HepG2 (cell line): Measurements from ENCODE around the gene RTEL1. TPM values are rescaled to one million over a fixed set of nuclear protein-coding genes. Genes with fewer than 3 reads are reported as not detected.
A peak's percentile ranks its signal among the peaks of the same experiment; 100 is the strongest.

Experiments used
- ATAC-seq: fragments of 200-7000 bp; cut with Tn5 transposase; 3 replicates; pipeline ENCODE4 v1.9.1; 2020; ENCODE audit warnings: mild to moderate bottlenecking, moderate library complexity
- BruUV-seq: library from RNA; stranded (reverse); fragments of 400-500 nt; replicated peaks from 2 replicates; lab custom pipeline; 2021; lab: Mats Ljungman, UMichigan
- CTCF ChIA-PET: fragments of 300-600 bp; formaldehyde crosslinking; extraction: SDS; loops from one replicate; lab custom pipeline; 2021; ENCODE audit warnings: low total read pairs, inconsistent platforms, low intra/inter-chr PET ratio; lab: Yijun Ruan, JAX
- POLR2A ChIA-PET: fragments of 350-600 bp; sonication (Branson Sonifier 250); formaldehyde crosslinking; loops from one replicate; lab custom pipeline; 2020; ENCODE audit warnings: antibody characterized with exemption, inconsistent platforms; lab: Yijun Ruan, JAX
- DNase-seq: peaks from one replicate; pipeline ENCODE4 v3.0.0-alpha.2; 2015; ENCODE audit warnings: low spot score
- FAIRE-seq: peaks from 3 replicates; lab custom pipeline; 2011; peaks lifted over from hg19 to GRCh38; lab: Jason Lieb, UNC
- H2AFZ ChIP-seq: one replicate; pipeline ENCODE4 v1.6.1; 2011; ENCODE audit warnings: low read length, inconsistent platforms
- H3K27ac ChIP-seq: fragments of 300-600 bp; 3 replicates; pipeline ENCODE4 v1.8.0; 2011; ENCODE audit warnings: mixed run types, mild to moderate bottlenecking, mixed read lengths, low read length, inconsistent platforms; ENCODE audit not compliant: insufficient read depth; ENCODE audit errors: extremely low read length
- H3K27me3 ChIP-seq, 2 experiments: fragments of 200-600 bp in 1 of 2; 2 replicates in 1 of 2; 3 replicates in 1 of 2; pipeline versions ENCODE4 v1.6.0 to v1.8.0; 2011; ENCODE audit warnings: low read length in 2 of 2, mild to moderate bottlenecking in 2 of 2, moderate library complexity in 2 of 2, inconsistent platforms in 1 of 2; ENCODE audit not compliant: insufficient read depth in 2 of 2, control insufficient read depth in 1 of 2
- H3K36me3 ChIP-seq, 2 experiments: fragments of 200-600 bp in 1 of 2; replicated peaks in 1 of 2; 2 replicates in 1 of 2; 3 replicates in 1 of 2; pipeline versions ENCODE4 v1.5.1 to v1.8.0; 2011; ENCODE audit warnings: low read length in 2 of 2, inconsistent platforms in 1 of 2; ENCODE audit not compliant: insufficient read depth in 2 of 2, control insufficient read depth in 1 of 2
- H3K4me1 ChIP-seq: 2 replicates; pipeline ENCODE4 v1.5.1; 2012; ENCODE audit warnings: low read length, inconsistent platforms; ENCODE audit not compliant: insufficient read depth
- H3K4me2 ChIP-seq: 2 replicates; pipeline ENCODE4 v1.6.0; 2011; ENCODE audit warnings: low read depth, low read length, inconsistent platforms
- H3K4me3 ChIP-seq, 3 experiments: fragments of 200-600 bp in 1 of 3; sonication (generic), shearing (Covaris generic) in 1 of 3; replicated peaks in 1 of 3; 2 replicates each; pipeline ENCODE4 v1.5.1; 2011 to 2016; ENCODE audit warnings: low read length in 3 of 3, inconsistent platforms in 2 of 3, low read depth in 2 of 3, mild to moderate bottlenecking in 2 of 3, control low read depth in 1 of 3, mixed read lengths in 1 of 3; ENCODE audit not compliant: insufficient read depth in 1 of 3
- H3K79me2 ChIP-seq: one replicate; pipeline ENCODE4 v1.6.1; 2011; ENCODE audit warnings: low read length, inconsistent platforms; ENCODE audit not compliant: insufficient read depth
- H3K9ac ChIP-seq: 2 replicates; pipeline ENCODE4 v1.6.0; 2011; ENCODE audit warnings: mild to moderate bottlenecking, low read depth, low read length, inconsistent platforms; ENCODE audit not compliant: insufficient read depth
- H3K9me3 ChIP-seq: 2 replicates; pipeline ENCODE4 v1.5.1; 2012; ENCODE audit warnings: mild to moderate bottlenecking, low read length
- H4K20me1 ChIP-seq: 2 replicates; pipeline ENCODE4 v1.6.0; 2011; ENCODE audit warnings: inconsistent platforms, mild to moderate bottlenecking, low read length, moderate library complexity; ENCODE audit not compliant: insufficient read depth
- AGO1 ChIP-seq: fragments of 200-400 bp; formaldehyde crosslinking; IDR thresholded peaks from 2 replicates; pipeline ENCODE4 v1.6.1; 2017; ENCODE audit warnings: mild to moderate bottlenecking, low read depth, low read length, moderate library complexity; ENCODE audit not compliant: poor library complexity, severe bottlenecking
- GLI4 ChIP-seq: sonication (generic); formaldehyde crosslinking; IDR thresholded peaks from 2 replicates; pipeline ENCODE4 v1.5.1; 2020; ENCODE audit warnings: missing genetic modification reagents, mild to moderate bottlenecking, moderate library complexity, borderline replicate concordance
- NCOA1 ChIP-seq: sonication (generic); formaldehyde crosslinking; IDR thresholded peaks from 2 replicates; pipeline ENCODE4 v1.9.0; 2021; ENCODE audit warnings: missing genetic modification reagents
- NR2C2 ChIP-seq: sonication (generic); formaldehyde crosslinking; IDR thresholded peaks from 2 replicates; pipeline ENCODE4 v1.4.0; 2020; ENCODE audit warnings: missing genetic modification reagents, mild to moderate bottlenecking, moderate library complexity, borderline replicate concordance
- PHF20 ChIP-seq: sonication (generic); formaldehyde crosslinking; IDR thresholded peaks from 2 replicates; pipeline ENCODE4 v1.5.0; 2020; ENCODE audit warnings: mild to moderate bottlenecking, missing genetic modification reagents
- SMAD1 ChIP-seq: sonication (generic); formaldehyde crosslinking; IDR thresholded peaks from 2 replicates; pipeline ENCODE4 v1.4.0; 2020; ENCODE audit warnings: missing genetic modification reagents, low read depth, mild to moderate bottlenecking, borderline replicate concordance
- ZNF614 ChIP-seq: IDR thresholded peaks from 2 replicates; pipeline ENCODE4 v1.6.1; 2018; ENCODE audit warnings: missing biosample characterization, missing genetic modification reagents, inconsistent platforms, borderline replicate concordance
- WGBS: methylation state at CpG from one replicate; pipeline ENCODE4 v1.1.6; 2017; ENCODE audit warnings: low lambda C conversion rate; 5-methylcytosine and 5-hydroxymethylcytosine counted together
- in situ Hi-C: cut with HindIII; loops from 2 replicates; pipeline ENCODE4 v1.10.0; 2017; ENCODE audit warnings: low pct_unique_long_range_greater_than_20kb; ENCODE audit not compliant: extremely low pct_ligation_motif_present
- intact Hi-C: fragments of 100-400 bp; cut with micrococcal nuclease; formaldehyde crosslinking; loops from one replicate; pipeline ENCODE4 v1.10.0; 2022; ENCODE audit not compliant: unreplicated experiment
- polyA plus RNA-seq, 8 experiments: library from polyadenylated mRNA; depleted of rRNA in 3 of 8; stranded (reverse) in 7 of 8; unstranded in 1 of 8; fragments of >200 nt; fragmentation: Illumina TruSeq in 4 of 8; extraction: Trizol in 4 of 8; gene quantifications; 2 replicates each; pipeline versions ENCODE4 v1.2.1 to v1.2.3, GENCODE V29; 2011 to 2016; ENCODE audit warnings: low read depth in 4 of 8, missing spikeins in 1 of 8, mixed read lengths in 1 of 8; ENCODE audit not compliant: insufficient read depth in 1 of 8
- total RNA-seq, 5 experiments: library from RNA; depleted of rRNA; stranded (reverse); fragments of >200 nt; fragmentation: Illumina TruSeq; extraction: Trizol; gene quantifications; 2 replicates each; pipeline ENCODE4 v1.2.3, GENCODE V29; 2016; ENCODE audit warnings: low read depth in 1 of 5
- TF ChIP-seq, protein P1 (sequence below), 2 experiments: sonication (generic) in 1 of 2; formaldehyde crosslinking in 1 of 2; IDR thresholded peaks; 2 replicates each; pipeline versions ENCODE4 v1.4.0 to v1.6.1; 2018 to 2020; ENCODE audit warnings: missing genetic modification reagents in 2 of 2, borderline replicate concordance in 1 of 2, low read depth in 1 of 2, mild to moderate bottlenecking in 1 of 2, missing biosample characterization in 1 of 2
- TF ChIP-seq, protein P2 (sequence below): sonication (generic); formaldehyde crosslinking; IDR thresholded peaks from 2 replicates; pipeline ENCODE4 v1.5.0; 2020; ENCODE audit warnings: mild to moderate bottlenecking, missing genetic modification reagents, borderline replicate concordance
- TF ChIP-seq, protein P3 (sequence below): IDR thresholded peaks from 2 replicates; pipeline ENCODE4 v1.6.1; 2016; ENCODE audit warnings: low read depth, control low read depth

Gene RTEL1
- total and polyA plus RNA-seq, 2 of the 13 experiments (the other 11 are each of a cell fraction or from before 2014, with no cell fraction given): 21.8 to 36.4 TPM

DNA sequence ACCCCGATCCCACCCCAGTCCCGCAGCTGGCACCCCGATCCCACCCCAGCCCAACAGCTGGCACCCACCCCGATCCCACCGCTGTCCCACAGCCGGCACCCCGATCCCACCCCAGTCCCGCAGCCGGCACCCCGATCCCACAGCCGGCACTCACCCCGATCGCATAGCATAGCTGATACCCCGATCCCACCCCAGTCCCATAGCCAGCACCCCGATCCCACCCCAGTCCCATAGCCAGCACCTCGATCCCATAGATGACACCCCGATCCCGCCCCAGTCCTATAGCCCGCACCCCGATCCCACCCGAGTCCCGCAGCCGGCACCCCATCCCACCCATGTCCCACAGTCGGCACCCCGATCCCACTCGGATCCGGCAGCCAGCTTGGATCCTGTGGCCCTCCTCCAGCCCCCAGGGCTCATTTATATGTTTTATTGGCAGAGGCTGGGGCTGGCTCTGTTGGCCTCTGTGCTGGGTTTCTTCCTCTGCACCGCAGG is 30.3 kb upstream of the RTEL1 start (continued):
- peak; percentile 67 for TF ChIP-seq AGO1
- TF ChIP-seq, protein P1, sequence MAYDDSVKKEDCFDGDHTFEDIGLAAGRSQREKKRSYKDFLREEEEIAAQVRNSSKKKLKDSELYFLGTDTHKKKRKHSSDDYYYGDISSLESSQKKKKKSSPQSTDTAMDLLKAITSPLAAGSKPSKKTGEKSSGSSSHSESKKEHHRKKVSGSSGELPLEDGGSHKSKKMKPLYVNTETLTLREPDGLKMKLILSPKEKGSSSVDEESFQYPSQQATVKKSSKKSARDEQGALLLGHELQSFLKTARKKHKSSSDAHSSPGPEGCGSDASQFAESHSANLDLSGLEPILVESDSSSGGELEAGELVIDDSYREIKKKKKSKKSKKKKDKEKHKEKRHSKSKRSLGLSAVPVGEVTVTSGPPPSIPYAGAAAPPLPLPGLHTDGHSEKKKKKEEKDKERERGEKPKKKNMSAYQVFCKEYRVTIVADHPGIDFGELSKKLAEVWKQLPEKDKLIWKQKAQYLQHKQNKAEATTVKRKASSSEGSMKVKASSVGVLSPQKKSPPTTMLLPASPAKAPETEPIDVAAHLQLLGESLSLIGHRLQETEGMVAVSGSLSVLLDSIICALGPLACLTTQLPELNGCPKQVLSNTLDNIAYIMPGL (CRISPR knock-in tag; IDR thresholded peaks at IDR 0.05; ENCODE audit: borderline replicate concordance in 1 of 2, low read depth in 1 of 2): no peak; a peak in 1 of 4 replicates

DNA sequence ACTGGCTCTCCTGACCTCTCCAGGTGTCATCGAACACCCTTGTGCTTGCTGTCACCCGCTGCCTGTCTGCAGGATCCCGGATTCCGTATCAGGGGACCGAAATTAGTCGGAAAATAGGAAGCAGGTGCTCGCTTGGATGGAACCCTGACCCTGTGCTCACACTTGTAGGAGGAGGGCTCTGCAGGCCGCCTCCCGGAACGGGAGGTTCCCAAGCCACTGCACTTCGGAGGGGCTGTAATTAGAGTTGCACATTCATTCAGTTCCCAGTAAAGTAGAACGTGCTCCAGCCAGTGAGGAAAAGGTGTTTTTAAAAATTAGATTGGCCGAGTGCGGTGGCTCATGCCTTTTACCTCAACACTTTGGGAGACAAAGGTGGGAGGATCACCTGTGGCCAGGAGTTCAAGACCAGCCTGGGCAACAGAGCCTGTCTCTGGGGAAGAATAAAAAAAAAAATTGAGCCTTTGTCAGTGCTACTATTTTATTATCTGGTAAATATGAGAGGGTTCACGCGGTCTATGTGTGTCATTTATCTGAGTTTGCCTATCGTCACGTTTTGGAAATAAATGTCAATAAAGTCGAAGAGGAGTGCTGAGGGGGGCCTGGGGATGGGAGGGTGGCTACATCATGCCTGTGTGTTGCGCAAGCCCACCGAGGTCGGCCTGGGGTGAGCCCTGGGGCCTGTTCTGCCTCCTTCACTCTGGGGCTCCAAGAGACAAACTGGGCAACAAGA is 29.7 kb upstream of the RTEL1 start:
- Histone ChIP-seq H3K36me3 (no peaks in the 10 kb centered on the region), H3K9me3 (no peaks in the 10 kb centered on the region), H3K4me2 (peak overlapping the region; percentile 99), H3K27ac (peak overlapping the region; percentile 75), H3K9ac (peak overlapping the region; percentile 94), H4K20me1 (no peaks in the 10 kb centered on the region), H3K4me3 (peak overlapping the region; percentile 77 to 100 (median 98)), H2AFZ (peak overlapping the region; percentile 38), H3K27me3 (peaks cover 0 to 2% of the 10 kb centered on the region in 2 experiments; a peak in 1 of 5 replicates), H3K79me2 (peaks cover 22% of the 10 kb centered on the region), H3K4me1 (peaks cover 48% of the 10 kb centered on the region)
- peak; percentile 50 for FAIRE-seq
- TSS peak; percentile 73 for BruUV-seq
- 6% methylated on average over 22 of the region's 22 CpGs for WGBS
- ATAC-seq: peak; percentile 84
- in situ Hi-C loops (no loop called here), intact Hi-C loops (loop anchor here (1.0 to 5.0 kb wide), 3 partner anchors 30 to 91 kb away; partner anchors contain the start of genes PTK6 and RTEL1)
- CTCF ChIA-PET: interaction anchor here (0.6 kb wide), 1 partner anchor 154 kb away, joined by 3 read pairs; no protein-coding TSS in a partner anchor
- peak; percentile 88 for DNase-seq
- POLR2A ChIA-PET: interaction anchor here (1.4 to 4.6 kb wide), 8 partner anchors 10 to 237 kb away, joined by 3 to 45 read pairs (median 10); partner anchors contain the start of genes ARFRP1, PTK6, RTEL1 and TPD52L2
- TF ChIP-seq NCOA1 (CRISPR knock-in tag) (peak; percentile 2; the same call in 1 of the 2 replicates), PHF20 (CRISPR knock-in tag) (peak; percentile 92), ZNF614 (CRISPR knock-in tag) (peak; percentile 92), GLI4 (CRISPR knock-in tag) (peak; percentile 92), NR2C2 (CRISPR knock-in tag) (peak; percentile 96), SMAD1 (CRISPR knock-in tag) (no peak)
- TF ChIP-seq, protein P2, sequence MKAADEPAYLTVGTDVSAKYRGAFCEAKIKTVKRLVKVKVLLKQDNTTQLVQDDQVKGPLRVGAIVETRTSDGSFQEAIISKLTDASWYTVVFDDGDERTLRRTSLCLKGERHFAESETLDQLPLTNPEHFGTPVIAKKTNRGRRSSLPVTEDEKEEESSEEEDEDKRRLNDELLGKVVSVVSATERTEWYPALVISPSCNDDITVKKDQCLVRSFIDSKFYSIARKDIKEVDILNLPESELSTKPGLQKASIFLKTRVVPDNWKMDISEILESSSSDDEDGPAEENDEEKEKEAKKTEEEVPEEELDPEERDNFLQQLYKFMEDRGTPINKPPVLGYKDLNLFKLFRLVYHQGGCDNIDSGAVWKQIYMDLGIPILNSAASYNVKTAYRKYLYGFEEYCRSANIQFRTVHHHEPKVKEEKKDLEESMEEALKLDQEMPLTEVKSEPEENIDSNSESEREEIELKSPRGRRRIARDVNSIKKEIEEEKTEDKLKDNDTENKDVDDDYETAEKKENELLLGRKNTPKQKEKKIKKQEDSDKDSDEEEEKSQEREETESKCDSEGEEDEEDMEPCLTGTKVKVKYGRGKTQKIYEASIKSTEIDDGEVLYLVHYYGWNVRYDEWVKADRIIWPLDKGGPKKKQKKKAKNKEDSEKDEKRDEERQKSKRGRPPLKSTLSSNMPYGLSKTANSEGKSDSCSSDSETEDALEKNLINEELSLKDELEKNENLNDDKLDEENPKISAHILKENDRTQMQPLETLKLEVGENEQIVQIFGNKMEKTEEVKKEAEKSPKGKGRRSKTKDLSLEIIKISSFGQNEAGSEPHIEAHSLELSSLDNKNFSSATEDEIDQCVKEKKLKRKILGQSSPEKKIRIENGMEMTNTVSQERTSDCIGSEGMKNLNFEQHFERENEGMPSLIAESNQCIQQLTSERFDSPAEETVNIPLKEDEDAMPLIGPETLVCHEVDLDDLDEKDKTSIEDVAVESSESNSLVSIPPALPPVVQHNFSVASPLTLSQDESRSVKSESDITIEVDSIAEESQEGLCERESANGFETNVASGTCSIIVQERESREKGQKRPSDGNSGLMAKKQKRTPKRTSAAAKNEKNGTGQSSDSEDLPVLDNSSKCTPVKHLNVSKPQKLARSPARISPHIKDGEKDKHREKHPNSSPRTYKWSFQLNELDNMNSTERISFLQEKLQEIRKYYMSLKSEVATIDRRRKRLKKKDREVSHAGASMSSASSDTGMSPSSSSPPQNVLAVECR: peak; percentile 93
- TF ChIP-seq, protein P3, sequence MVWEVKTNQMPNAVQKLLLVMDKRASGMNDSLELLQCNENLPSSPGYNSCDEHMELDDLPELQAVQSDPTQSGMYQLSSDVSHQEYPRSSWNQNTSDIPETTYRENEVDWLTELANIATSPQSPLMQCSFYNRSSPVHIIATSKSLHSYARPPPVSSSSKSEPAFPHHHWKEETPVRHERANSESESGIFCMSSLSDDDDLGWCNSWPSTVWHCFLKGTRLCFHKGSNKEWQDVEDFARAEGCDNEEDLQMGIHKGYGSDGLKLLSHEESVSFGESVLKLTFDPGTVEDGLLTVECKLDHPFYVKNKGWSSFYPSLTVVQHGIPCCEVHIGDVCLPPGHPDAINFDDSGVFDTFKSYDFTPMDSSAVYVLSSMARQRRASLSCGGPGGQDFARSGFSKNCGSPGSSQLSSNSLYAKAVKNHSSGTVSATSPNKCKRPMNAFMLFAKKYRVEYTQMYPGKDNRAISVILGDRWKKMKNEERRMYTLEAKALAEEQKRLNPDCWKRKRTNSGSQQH (CRISPR knock-in tag): peak; percentile 99
